ENCODE results near the gene AUNIP.

Gene AUNIP

GRCh38 chr1:25871704-25872494 is 12.6 kb upstream of the AUNIP start:
- no peak for DNase-seq (ENCODE audit: extremely low read depth, low read depth)
- no peak for TF ChIP-seq CTCF (IDR thresholded peaks at IDR 0.05; ENCODE audit: low read depth, low read length)

GRCh38 chr1:25871086-25871703 is 11.9 kb upstream of the AUNIP start:
- DNase-seq (ENCODE audit: extremely low read depth, low read depth) = no peak
- TF ChIP-seq CTCF (IDR thresholded peaks at IDR 0.05; ENCODE audit: low read depth, low read length) = no peak

GRCh38 chr1:25870614-25871013 is 11.4 kb upstream of the AUNIP start:
- DNase-seq (ENCODE audit: extremely low read depth, low read depth) = no peak
- no peak for TF ChIP-seq CTCF (IDR thresholded peaks at IDR 0.05; ENCODE audit: low read depth, low read length)

- TF ChIP-seq CTCF (IDR thresholded peaks at IDR 0.05; ENCODE audit: low read depth, low read length) = no peak
- DNase-seq (ENCODE audit: extremely low read depth, low read depth) = no peak
These were observed 10.8 kb upstream of the AUNIP start for GRCh38 chr1:25869909-25870606.

GRCh38 chr1:25867210-25867991 is 8.1 kb upstream of the AUNIP start:
- DNase-seq (ENCODE audit: extremely low read depth, low read depth) = no peak
- TF ChIP-seq CTCF (IDR thresholded peaks at IDR 0.05; ENCODE audit: low read depth, low read length) = no peak

- DNase-seq (ENCODE audit: extremely low read depth, low read depth) = no peak
- TF ChIP-seq CTCF (IDR thresholded peaks at IDR 0.05; ENCODE audit: low read depth, low read length) = no peak
These were observed 7.0 kb upstream of the AUNIP start for GRCh38 chr1:25866288-25866687.

Data from AG09319 (cell line).